ENCODE data around the gene GRK5.

DNA sequence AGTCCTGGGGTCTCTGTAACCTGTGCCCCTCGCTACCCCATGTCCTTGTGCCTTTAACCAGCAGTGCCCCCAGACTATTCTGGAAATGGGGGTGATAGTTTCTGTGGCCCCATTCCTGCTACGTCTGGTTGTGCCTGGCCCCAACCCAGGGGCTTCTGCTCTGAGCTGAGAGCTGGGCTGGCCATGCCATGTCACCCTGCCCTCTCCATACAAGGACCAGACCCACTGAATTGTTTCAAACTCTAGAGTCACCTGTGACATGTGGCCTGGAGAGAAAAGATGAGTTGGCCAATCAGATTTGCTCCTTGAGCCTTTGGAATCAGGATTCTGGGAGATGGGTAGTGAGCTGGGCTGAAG lies 108.6 kb downstream of the GRK5 start:
- TF ChIP-seq JUN (IDR thresholded peaks at IDR 0.05; ENCODE audit: borderline replicate concordance, low read depth, low read length) = no peak
- no peak for TF ChIP-seq JUN (CRISPR knock-in tag; IDR thresholded peaks at IDR 0.05; ENCODE audit: borderline replicate concordance)
- TF ChIP-seq, protein P1, sequence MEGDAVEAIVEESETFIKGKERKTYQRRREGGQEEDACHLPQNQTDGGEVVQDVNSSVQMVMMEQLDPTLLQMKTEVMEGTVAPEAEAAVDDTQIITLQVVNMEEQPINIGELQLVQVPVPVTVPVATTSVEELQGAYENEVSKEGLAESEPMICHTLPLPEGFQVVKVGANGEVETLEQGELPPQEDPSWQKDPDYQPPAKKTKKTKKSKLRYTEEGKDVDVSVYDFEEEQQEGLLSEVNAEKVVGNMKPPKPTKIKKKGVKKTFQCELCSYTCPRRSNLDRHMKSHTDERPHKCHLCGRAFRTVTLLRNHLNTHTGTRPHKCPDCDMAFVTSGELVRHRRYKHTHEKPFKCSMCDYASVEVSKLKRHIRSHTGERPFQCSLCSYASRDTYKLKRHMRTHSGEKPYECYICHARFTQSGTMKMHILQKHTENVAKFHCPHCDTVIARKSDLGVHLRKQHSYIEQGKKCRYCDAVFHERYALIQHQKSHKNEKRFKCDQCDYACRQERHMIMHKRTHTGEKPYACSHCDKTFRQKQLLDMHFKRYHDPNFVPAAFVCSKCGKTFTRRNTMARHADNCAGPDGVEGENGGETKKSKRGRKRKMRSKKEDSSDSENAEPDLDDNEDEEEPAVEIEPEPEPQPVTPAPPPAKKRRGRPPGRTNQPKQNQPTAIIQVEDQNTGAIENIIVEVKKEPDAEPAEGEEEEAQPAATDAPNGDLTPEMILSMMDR (IDR thresholded peaks at IDR 0.05 in 2 of 3, conservative IDR thresholded peaks at IDR 0.05 in 1 of 3; ENCODE audit: insufficient read depth in 2 of 3, low read depth in 1 of 3, low read length in 3 of 3) = no peak
- no peak for TF ChIP-seq BDP1 (IDR thresholded peaks at IDR 0.05; ENCODE audit: insufficient read depth, insufficient read length)

Measured in K562 (cell line).